ENCODE measurements around the gene MTIF3. TPM values are rescaled to one million over a fixed set of nuclear protein-coding genes. Genes with fewer than 3 reads are reported as not detected.

MTIF3 gene
- total and polyA plus RNA-seq, 4 donors: 26.9 to 64.7 (median 46.6) TPM

DNA sequence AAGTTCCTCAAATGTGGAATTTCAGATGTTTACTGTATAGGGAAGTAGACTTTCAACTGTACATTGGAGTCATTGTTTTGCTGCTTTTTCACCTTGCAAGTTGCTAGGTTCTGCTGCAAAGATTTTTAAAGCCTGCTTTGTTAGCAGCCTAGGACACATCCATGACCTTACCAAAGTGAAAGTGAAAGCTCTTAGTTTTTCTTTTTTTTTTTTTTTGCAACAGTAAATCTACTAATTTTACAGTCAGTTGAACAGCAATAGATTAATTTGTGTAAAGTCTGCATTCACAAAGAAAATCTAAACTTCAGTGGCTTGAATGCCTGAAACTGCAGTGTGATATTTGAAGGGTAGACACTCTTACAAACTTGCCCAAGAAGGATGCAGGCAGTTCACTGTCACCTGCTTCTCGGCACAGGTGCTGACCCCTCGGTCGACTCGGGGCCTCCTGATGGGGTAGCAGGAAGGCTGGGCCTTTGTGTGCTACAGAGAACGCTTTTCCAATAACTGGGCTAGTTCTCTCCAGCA, 5.0 kb upstream of the MTIF3 start:
- TF ChIP-seq, protein P1, sequence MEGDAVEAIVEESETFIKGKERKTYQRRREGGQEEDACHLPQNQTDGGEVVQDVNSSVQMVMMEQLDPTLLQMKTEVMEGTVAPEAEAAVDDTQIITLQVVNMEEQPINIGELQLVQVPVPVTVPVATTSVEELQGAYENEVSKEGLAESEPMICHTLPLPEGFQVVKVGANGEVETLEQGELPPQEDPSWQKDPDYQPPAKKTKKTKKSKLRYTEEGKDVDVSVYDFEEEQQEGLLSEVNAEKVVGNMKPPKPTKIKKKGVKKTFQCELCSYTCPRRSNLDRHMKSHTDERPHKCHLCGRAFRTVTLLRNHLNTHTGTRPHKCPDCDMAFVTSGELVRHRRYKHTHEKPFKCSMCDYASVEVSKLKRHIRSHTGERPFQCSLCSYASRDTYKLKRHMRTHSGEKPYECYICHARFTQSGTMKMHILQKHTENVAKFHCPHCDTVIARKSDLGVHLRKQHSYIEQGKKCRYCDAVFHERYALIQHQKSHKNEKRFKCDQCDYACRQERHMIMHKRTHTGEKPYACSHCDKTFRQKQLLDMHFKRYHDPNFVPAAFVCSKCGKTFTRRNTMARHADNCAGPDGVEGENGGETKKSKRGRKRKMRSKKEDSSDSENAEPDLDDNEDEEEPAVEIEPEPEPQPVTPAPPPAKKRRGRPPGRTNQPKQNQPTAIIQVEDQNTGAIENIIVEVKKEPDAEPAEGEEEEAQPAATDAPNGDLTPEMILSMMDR (IDR thresholded peaks at IDR 0.05; ENCODE audit: control extremely low read depth, extremely low read depth): no peak
- Histone ChIP-seq H3K4me3 (no peak overlapping the region), H3K27me3 (ENCODE audit: control insufficient read depth in 3 of 3, insufficient read depth in 3 of 3, low read length in 2 of 3) (peaks cover 0 to 3% (median 0%) of the 10 kb centered on the region in 3 donors), H3K27ac (ENCODE audit: low read depth in 1 of 2, low read length in 1 of 2) (no peak overlapping the region), H3K9me3 (ENCODE audit: control insufficient read depth in 4 of 4, insufficient read depth in 3 of 4, low read length in 3 of 4) (no peaks in the 10 kb centered on the region), H3K9ac (ENCODE audit: insufficient read depth in 1 of 2, low read length in 2 of 2) (no peak overlapping the region), H3K36me3 (ENCODE audit: control insufficient read depth in 4 of 4, insufficient read depth in 4 of 4, low read length in 4 of 4) (no peaks in the 10 kb centered on the region), H3K4me1 (ENCODE audit: control insufficient read depth in 5 of 5, insufficient read depth in 5 of 5, low read length in 5 of 5) (peaks cover 0 to 5% (median 2%) of the 10 kb centered on the region in 5 donors)
- no peak for DNase-seq
- WGBS, 2 donors: 18 to 21% methylated on average over 5 of the region's 5 CpGs
- no peak for ATAC-seq (ENCODE audit: insufficient read depth, low FRiP score)

DNA sequence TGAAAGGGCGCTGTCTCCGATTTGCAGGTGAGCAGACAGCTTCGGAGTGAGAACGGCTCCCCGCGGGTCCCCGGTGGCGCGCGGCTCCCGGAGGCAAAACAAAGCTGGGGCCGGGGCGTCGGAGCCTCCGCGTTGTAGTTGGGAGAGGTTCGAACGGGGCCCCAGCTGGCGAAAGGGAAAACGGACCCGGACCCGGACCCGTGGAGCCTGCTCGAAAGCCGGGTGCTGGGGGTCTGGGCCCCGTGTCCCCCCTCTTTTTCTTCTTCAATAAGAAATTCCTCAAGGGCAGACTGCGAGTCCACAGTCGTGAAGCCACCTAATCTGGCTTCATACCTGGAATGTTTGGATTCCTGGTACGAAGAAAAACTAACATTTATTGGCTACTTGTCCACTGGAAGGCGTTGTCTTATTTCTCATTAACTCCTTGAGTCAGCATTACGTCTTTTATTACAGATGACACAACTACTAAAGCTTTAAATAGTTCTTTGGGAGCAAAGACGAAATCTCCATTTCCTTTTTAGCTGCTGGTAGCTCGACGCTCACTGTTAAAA, 632 bp upstream of the MTIF3 start:
- whole genome bisulfite sequencing, 2 donors: 0% methylated on average over 34 of the region's 34 CpGs
- DNase-seq: peak; percentile 56 to 67 (median 64)
- peaks cover 0 to 16% (median 11%) of the 10 kb centered on the region in 5 donors for H3K4me1 ChIP-seq (ENCODE audit: control insufficient read depth in 5 of 5, insufficient read depth in 5 of 5, low read length in 5 of 5)
- peak overlapping the region; percentile 97 for H3K4me3 ChIP-seq
- TF ChIP-seq, protein P1 (IDR thresholded peaks at IDR 0.05; ENCODE audit: control extremely low read depth, extremely low read depth): no peak
- peak overlapping the region; percentile 100 for H3K27ac ChIP-seq (ENCODE audit: low read depth in 1 of 2, low read length in 1 of 2)
- H3K27me3 ChIP-seq (ENCODE audit: control insufficient read depth in 3 of 3, insufficient read depth in 3 of 3, low read length in 2 of 3): no peaks in the 10 kb centered on the region
- no peak for ATAC-seq (ENCODE audit: insufficient read depth, low FRiP score)
- no peaks in the 10 kb centered on the region for H3K9me3 ChIP-seq (ENCODE audit: control insufficient read depth in 4 of 4, insufficient read depth in 3 of 4, low read length in 3 of 4)
- peak overlapping the region; percentile 89 to 98 for H3K9ac ChIP-seq (ENCODE audit: insufficient read depth in 1 of 2, low read length in 2 of 2)
- no peaks in the 10 kb centered on the region for H3K36me3 ChIP-seq (ENCODE audit: control insufficient read depth in 4 of 4, insufficient read depth in 4 of 4, low read length in 4 of 4)

DNA sequence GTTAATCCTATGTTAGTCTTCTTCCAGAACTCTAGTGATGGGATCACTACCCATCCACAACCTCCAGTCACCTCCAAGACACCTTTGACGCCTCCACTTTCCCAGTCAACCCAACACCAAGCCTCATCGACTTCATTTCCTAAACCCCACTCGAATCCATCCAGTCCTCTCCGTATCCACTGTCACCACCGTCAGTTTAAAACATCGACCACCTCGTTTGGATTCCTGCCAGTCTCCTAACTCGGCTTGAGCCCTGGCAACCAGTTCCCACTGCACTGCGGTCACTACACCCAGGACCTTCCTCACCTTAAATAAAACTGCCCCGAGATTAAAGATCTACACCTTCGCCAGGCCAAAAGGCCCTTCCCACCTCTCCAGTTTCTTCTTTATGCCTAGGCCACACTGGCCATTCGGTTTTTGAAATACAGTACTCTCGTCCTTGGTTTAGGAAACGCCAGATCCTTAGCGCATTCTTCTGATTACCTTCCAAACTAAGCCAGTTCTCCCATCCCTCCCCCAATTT, 1.2 kb downstream of the MTIF3 start:
- peaks cover 0 to 16% (median 11%) of the 10 kb centered on the region in 5 donors for H3K4me1 ChIP-seq (ENCODE audit: control insufficient read depth in 5 of 5, insufficient read depth in 5 of 5, low read length in 5 of 5)
- peak overlapping the region; percentile 100 for H3K27ac ChIP-seq (ENCODE audit: low read depth in 1 of 2, low read length in 1 of 2)
- 43 to 59% methylated on average over 15 of the region's 15 CpGs for WGBS, 2 donors
- TF ChIP-seq, protein P1 (IDR thresholded peaks at IDR 0.05; ENCODE audit: control extremely low read depth, extremely low read depth): no peak
- no peaks in the 10 kb centered on the region for H3K27me3 ChIP-seq (ENCODE audit: control insufficient read depth in 3 of 3, insufficient read depth in 3 of 3, low read length in 2 of 3)
- peak overlapping the region; percentile 60 to 98 for H3K9ac ChIP-seq (ENCODE audit: insufficient read depth in 1 of 2, low read length in 2 of 2)
- H3K9me3 ChIP-seq (ENCODE audit: control insufficient read depth in 4 of 4, insufficient read depth in 3 of 4, low read length in 3 of 4): no peaks in the 10 kb centered on the region
- ATAC-seq (ENCODE audit: insufficient read depth, low FRiP score): no peak
- H3K36me3 ChIP-seq (ENCODE audit: control insufficient read depth in 4 of 4, insufficient read depth in 4 of 4, low read length in 4 of 4): no peaks in the 10 kb centered on the region
- peak overlapping the region; percentile 97 for H3K4me3 ChIP-seq
- no peak for DNase-seq
